DOHH2 (cell line): Measurements from ENCODE around the gene CLCN7.

Experiments
- EZH2phosphoT487 ChIP-seq: fragments of 200-600 bp; sonication (generic); IDR thresholded peaks from 2 replicates; pipeline ENCODE4 v1.6.1; 2017; ENCODE audit warnings: borderline replicate concordance, mild to moderate bottlenecking, antibody characterized with exemption, low read length, moderate library complexity, mixed read lengths
- TF ChIP-seq, protein P1 (sequence below): fragments of 200-600 bp; sonication (generic); IDR thresholded peaks from one replicate; pipeline ENCODE4 v1.5.1; 2014; ENCODE audit warnings: antibody characterized with exemption, mild to moderate bottlenecking, low read depth, low read length; ENCODE audit not compliant: poor library complexity, severe bottlenecking

DNA sequence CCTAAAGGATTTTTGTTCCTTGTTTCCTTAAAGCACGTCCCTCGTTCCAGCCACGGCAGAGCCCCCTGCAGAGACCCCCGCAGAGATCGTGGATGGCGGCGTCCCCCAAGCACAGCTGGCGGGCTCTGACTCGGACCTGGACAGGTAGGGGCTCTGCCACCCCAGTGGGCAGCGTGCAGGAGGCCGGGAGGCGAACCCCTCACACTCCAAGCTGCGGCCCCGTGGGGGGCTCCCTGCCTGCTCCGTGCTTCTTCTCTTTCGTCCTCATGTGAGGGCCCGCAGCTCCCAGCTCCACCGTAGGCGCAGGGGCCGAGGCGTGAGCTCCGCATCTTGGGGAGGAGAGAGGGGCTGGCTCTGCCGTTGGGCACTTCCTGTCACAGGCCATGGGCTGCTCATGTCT lies 26.8 kb upstream of the CLCN7 start:
- TF ChIP-seq, protein P1, sequence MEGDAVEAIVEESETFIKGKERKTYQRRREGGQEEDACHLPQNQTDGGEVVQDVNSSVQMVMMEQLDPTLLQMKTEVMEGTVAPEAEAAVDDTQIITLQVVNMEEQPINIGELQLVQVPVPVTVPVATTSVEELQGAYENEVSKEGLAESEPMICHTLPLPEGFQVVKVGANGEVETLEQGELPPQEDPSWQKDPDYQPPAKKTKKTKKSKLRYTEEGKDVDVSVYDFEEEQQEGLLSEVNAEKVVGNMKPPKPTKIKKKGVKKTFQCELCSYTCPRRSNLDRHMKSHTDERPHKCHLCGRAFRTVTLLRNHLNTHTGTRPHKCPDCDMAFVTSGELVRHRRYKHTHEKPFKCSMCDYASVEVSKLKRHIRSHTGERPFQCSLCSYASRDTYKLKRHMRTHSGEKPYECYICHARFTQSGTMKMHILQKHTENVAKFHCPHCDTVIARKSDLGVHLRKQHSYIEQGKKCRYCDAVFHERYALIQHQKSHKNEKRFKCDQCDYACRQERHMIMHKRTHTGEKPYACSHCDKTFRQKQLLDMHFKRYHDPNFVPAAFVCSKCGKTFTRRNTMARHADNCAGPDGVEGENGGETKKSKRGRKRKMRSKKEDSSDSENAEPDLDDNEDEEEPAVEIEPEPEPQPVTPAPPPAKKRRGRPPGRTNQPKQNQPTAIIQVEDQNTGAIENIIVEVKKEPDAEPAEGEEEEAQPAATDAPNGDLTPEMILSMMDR: no peak
- no peak for TF ChIP-seq EZH2phosphoT487
